ENCODE data around the gene BCORL1. TPM values are rescaled to one million over a fixed set of nuclear protein-coding genes. Genes with fewer than 3 reads are reported as not detected.
A peak's percentile ranks its signal among the peaks of the same experiment; 100 is the strongest.

The BCORL1 gene
- total RNA-seq, 1 donor from 2014 or later = 5.1 TPM

- DNase-seq = no peak
Measured at GRCh38 chrX:130015181-130015580, 32.7 kb downstream of the BCORL1 start.

GRCh38 chrX:130018143-130018542 lies 35.7 kb downstream of the BCORL1 start:
- no peak for DNase-seq

- no peak for DNase-seq
Measured at GRCh38 chrX:130020661-130021324, 38.4 kb downstream of the BCORL1 start.

GRCh38 chrX:130024127-130024526 lies 41.7 kb downstream of the BCORL1 start:
- no peak for DNase-seq

GRCh38 chrX:130025256-130025655 lies 42.8 kb downstream of the BCORL1 start:
- no peak for DNase-seq

GRCh38 chrX:130027569-130027968 lies 45.1 kb downstream of the BCORL1 start:
- no peak for DNase-seq

- no peak for DNase-seq
Measured at GRCh38 chrX:130028196-130028595, 45.8 kb downstream of the BCORL1 start.

- no peak for DNase-seq
Measured at GRCh38 chrX:130030826-130031225, 48.4 kb downstream of the BCORL1 start.

- DNase-seq = no peak
Measured at GRCh38 chrX:130032552-130032951, 50.1 kb downstream of the BCORL1 start.

- no peak for DNase-seq
Measured at GRCh38 chrX:130034178-130034577, 51.7 kb downstream of the BCORL1 start.

GRCh38 chrX:130039847-130040246 lies 57.4 kb downstream of the BCORL1 start:
- DNase-seq = no peak

- no peak for DNase-seq
Measured at GRCh38 chrX:130047416-130047815, 65.0 kb downstream of the BCORL1 start.

- DNase-seq = no peak
Measured at GRCh38 chrX:130048686-130049222, 66.3 kb downstream of the BCORL1 start.

GRCh38 chrX:130049821-130050220 lies 67.4 kb downstream of the BCORL1 start:
- DNase-seq = no peak

- DNase-seq = no peak
Measured at GRCh38 chrX:130051176-130051845, 68.9 kb downstream of the BCORL1 start.

- DNase-seq = no peak
Measured at GRCh38 chrX:130053236-130053635, 70.8 kb downstream of the BCORL1 start.

GRCh38 chrX:130055103-130055502 lies 72.7 kb downstream of the BCORL1 start:
- peak; percentile 57 for DNase-seq

GRCh38 chrX:130055899-130056298 lies 73.5 kb downstream of the BCORL1 start:
- no peak for DNase-seq

GRCh38 chrX:130057209-130057608 lies 74.8 kb downstream of the BCORL1 start:
- DNase-seq = no peak

- no peak for DNase-seq
Measured at GRCh38 chrX:130058652-130059051, 76.2 kb downstream of the BCORL1 start.

GRCh38 chrX:130060122-130061069 lies 78.0 kb downstream of the BCORL1 start:
- DNase-seq = peak; percentile 14

GRCh38 chrX:130066975-130067615 lies 84.7 kb downstream of the BCORL1 start:
- DNase-seq = no peak
